ENCODE results near the gene ZCCHC9. TPM values are rescaled to one million over a fixed set of nuclear protein-coding genes. Genes with fewer than 3 reads are reported as not detected.

The ZCCHC9 gene
- polyA plus RNA-seq, 1 donor from 2014 or later: 31.8 TPM

DNA sequence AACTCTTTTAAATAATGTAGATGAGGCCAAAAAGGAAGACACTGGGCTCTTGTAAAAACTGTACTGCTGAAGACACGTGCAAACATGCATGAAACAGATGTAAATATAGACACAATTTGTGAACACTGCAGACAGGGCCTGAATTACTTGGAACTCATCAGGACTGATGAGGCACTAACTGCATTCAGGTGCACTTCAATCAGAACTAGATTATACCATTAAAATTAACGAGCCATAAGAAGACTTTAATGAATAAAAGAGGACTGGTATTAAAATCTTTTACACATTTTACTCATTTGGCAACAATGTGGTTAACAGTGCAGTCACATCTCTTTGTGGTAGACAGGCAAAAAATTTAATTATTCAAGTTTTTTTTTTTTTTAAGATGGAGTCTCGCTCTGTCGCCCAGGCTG lies 13.4 kb upstream of the ZCCHC9 start:
- no peaks in the 10 kb centered on the region for H4K20me1 ChIP-seq (ENCODE audit: insufficient read depth)
- H3K9me3 ChIP-seq (ENCODE audit: low read length): peaks cover 1% of the 10 kb centered on the region
- TF ChIP-seq POLR2AphosphoS5 (IDR thresholded peaks at IDR 0.05): no peak
- peaks cover 6% of the 10 kb centered on the region for H3K79me2 ChIP-seq (replicated peaks; ENCODE audit: insufficient read depth, low read length)
- H3K4me2 ChIP-seq (ENCODE audit: low read length): no peak overlapping the region
- H3K27ac ChIP-seq (ENCODE audit: low read length): no peak overlapping the region
- H3K27me3 ChIP-seq (ENCODE audit: insufficient read depth, low read depth, low read length): no peaks in the 10 kb centered on the region
- no peak overlapping the region for H3K9ac ChIP-seq (ENCODE audit: low read length)
- no peak overlapping the region for H3K4me3 ChIP-seq (ENCODE audit: low read length)
- no peaks in the 10 kb centered on the region for H3K9me2 ChIP-seq (ENCODE audit: insufficient read depth, low read length)
- no peaks in the 10 kb centered on the region for H3F3A ChIP-seq (ENCODE audit: insufficient read depth, low read length, poor library complexity, severe bottlenecking)
- no peaks in the 10 kb centered on the region for H3K36me3 ChIP-seq (ENCODE audit: insufficient read depth, low read length)
- no peak overlapping the region for H2AFZ ChIP-seq (ENCODE audit: low read depth, low read length)

DNA sequence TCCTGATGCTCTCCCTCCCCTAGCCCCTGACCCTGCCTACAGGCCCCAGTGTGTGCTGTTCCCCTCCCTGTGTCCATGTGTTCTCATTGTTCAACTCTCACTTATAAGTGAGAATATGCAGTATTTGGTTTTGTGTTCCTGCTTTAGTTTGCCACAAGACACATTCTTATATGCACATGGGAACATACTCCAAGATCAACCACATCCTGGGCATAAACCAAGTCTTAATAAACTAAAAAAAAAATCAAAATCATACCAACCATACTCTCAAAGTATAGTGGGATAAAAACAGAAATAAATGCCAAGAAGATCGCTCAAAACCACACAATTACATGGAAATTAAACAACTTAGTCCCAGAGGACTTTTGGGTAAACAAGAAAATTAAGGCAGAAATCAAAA lies 11.2 kb upstream of the ZCCHC9 start:
- Histone ChIP-seq H4K20me1 (ENCODE audit: insufficient read depth) (no peaks in the 10 kb centered on the region), H3F3A (ENCODE audit: insufficient read depth, low read length, poor library complexity, severe bottlenecking) (no peaks in the 10 kb centered on the region), H3K9ac (ENCODE audit: low read length) (no peak overlapping the region), H3K4me2 (ENCODE audit: low read length) (no peak overlapping the region), H3K4me3 (ENCODE audit: low read length) (no peak overlapping the region), H3K36me3 (ENCODE audit: insufficient read depth, low read length) (no peaks in the 10 kb centered on the region), H3K9me2 (ENCODE audit: insufficient read depth, low read length) (no peaks in the 10 kb centered on the region), H3K79me2 (replicated peaks; ENCODE audit: insufficient read depth, low read length) (peaks cover 6% of the 10 kb centered on the region), H2AFZ (ENCODE audit: low read depth, low read length) (no peak overlapping the region), H3K9me3 (ENCODE audit: low read length) (peaks cover 6% of the 10 kb centered on the region), H3K27me3 (ENCODE audit: insufficient read depth, low read depth, low read length) (no peaks in the 10 kb centered on the region), H3K27ac (ENCODE audit: low read length) (no peak overlapping the region)
- TF ChIP-seq EZH2 (IDR thresholded peaks at IDR 0.05; ENCODE audit: borderline replicate concordance, insufficient read depth, low read length, poor library complexity, severe bottlenecking) (no peak), EP300 (conservative IDR thresholded peaks at IDR 0.05; ENCODE audit: poor library complexity, severe bottlenecking) (no peak), RAD21 (conservative IDR thresholded peaks at IDR 0.05) (no peak), MXI1 (conservative IDR thresholded peaks at IDR 0.05; ENCODE audit: poor library complexity, severe bottlenecking) (no peak), SMC3 (conservative IDR thresholded peaks at IDR 0.05; ENCODE audit: poor library complexity) (no peak), POLR2AphosphoS5 (IDR thresholded peaks at IDR 0.05) (no peak), TAF1 (IDR thresholded peaks at IDR 0.05; ENCODE audit: low read depth) (no peak)
- TF ChIP-seq, protein P1, sequence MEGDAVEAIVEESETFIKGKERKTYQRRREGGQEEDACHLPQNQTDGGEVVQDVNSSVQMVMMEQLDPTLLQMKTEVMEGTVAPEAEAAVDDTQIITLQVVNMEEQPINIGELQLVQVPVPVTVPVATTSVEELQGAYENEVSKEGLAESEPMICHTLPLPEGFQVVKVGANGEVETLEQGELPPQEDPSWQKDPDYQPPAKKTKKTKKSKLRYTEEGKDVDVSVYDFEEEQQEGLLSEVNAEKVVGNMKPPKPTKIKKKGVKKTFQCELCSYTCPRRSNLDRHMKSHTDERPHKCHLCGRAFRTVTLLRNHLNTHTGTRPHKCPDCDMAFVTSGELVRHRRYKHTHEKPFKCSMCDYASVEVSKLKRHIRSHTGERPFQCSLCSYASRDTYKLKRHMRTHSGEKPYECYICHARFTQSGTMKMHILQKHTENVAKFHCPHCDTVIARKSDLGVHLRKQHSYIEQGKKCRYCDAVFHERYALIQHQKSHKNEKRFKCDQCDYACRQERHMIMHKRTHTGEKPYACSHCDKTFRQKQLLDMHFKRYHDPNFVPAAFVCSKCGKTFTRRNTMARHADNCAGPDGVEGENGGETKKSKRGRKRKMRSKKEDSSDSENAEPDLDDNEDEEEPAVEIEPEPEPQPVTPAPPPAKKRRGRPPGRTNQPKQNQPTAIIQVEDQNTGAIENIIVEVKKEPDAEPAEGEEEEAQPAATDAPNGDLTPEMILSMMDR (IDR thresholded peaks at IDR 0.05; ENCODE audit: poor library complexity, severe bottlenecking): no peak
- TF ChIP-seq, protein P2, sequence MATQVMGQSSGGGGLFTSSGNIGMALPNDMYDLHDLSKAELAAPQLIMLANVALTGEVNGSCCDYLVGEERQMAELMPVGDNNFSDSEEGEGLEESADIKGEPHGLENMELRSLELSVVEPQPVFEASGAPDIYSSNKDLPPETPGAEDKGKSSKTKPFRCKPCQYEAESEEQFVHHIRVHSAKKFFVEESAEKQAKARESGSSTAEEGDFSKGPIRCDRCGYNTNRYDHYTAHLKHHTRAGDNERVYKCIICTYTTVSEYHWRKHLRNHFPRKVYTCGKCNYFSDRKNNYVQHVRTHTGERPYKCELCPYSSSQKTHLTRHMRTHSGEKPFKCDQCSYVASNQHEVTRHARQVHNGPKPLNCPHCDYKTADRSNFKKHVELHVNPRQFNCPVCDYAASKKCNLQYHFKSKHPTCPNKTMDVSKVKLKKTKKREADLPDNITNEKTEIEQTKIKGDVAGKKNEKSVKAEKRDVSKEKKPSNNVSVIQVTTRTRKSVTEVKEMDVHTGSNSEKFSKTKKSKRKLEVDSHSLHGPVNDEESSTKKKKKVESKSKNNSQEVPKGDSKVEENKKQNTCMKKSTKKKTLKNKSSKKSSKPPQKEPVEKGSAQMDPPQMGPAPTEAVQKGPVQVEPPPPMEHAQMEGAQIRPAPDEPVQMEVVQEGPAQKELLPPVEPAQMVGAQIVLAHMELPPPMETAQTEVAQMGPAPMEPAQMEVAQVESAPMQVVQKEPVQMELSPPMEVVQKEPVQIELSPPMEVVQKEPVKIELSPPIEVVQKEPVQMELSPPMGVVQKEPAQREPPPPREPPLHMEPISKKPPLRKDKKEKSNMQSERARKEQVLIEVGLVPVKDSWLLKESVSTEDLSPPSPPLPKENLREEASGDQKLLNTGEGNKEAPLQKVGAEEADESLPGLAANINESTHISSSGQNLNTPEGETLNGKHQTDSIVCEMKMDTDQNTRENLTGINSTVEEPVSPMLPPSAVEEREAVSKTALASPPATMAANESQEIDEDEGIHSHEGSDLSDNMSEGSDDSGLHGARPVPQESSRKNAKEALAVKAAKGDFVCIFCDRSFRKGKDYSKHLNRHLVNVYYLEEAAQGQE (IDR thresholded peaks at IDR 0.05; ENCODE audit: borderline replicate concordance): no peak

DNA sequence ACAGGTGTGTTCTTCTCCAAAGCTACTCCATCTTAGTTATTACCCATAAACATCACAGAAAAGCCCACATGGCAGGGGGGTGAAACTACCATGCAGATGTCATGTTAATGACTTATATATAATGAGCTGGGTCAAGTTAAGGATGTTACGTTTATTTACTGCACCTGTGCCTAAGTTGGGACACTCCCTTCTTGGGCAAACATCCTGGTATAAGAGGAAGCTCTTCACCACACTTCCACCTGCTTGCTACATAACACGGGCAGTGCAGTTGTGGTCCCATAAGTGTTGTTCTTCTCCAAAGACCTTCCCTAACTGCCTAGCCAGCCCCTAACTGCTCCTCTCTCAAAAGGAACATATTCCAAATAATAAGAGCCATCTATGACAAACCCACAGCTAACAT lies 9.3 kb upstream of the ZCCHC9 start:
- no peaks in the 10 kb centered on the region for H3K36me3 ChIP-seq (ENCODE audit: insufficient read depth, low read length)
- H3K9ac ChIP-seq (ENCODE audit: low read length): no peak overlapping the region
- no peak overlapping the region for H3K4me3 ChIP-seq (ENCODE audit: low read length)
- H3K9me2 ChIP-seq (ENCODE audit: insufficient read depth, low read length): no peaks in the 10 kb centered on the region
- no peaks in the 10 kb centered on the region for H4K20me1 ChIP-seq (ENCODE audit: insufficient read depth)
- no peak overlapping the region for H3K27ac ChIP-seq (ENCODE audit: low read length)
- H3K79me2 ChIP-seq (replicated peaks; ENCODE audit: insufficient read depth, low read length): peaks cover 6% of the 10 kb centered on the region
- no peaks in the 10 kb centered on the region for H3F3A ChIP-seq (ENCODE audit: insufficient read depth, low read length, poor library complexity, severe bottlenecking)
- no peak overlapping the region for H2AFZ ChIP-seq (ENCODE audit: low read depth, low read length)
- peaks cover 6% of the 10 kb centered on the region for H3K9me3 ChIP-seq (ENCODE audit: low read length)
- no peaks in the 10 kb centered on the region for H3K27me3 ChIP-seq (ENCODE audit: insufficient read depth, low read depth, low read length)
- no peak overlapping the region for H3K4me2 ChIP-seq (ENCODE audit: low read length)
- TF ChIP-seq RAD21 (conservative IDR thresholded peaks at IDR 0.05) (no peak), EP300 (conservative IDR thresholded peaks at IDR 0.05; ENCODE audit: poor library complexity, severe bottlenecking) (no peak), SMC3 (conservative IDR thresholded peaks at IDR 0.05; ENCODE audit: poor library complexity) (no peak), MXI1 (conservative IDR thresholded peaks at IDR 0.05; ENCODE audit: poor library complexity, severe bottlenecking) (no peak), EZH2 (IDR thresholded peaks at IDR 0.05; ENCODE audit: borderline replicate concordance, insufficient read depth, low read length, poor library complexity, severe bottlenecking) (no peak), POLR2AphosphoS5 (IDR thresholded peaks at IDR 0.05) (no peak), TAF1 (IDR thresholded peaks at IDR 0.05; ENCODE audit: low read depth) (no peak)
- TF ChIP-seq, protein P2 (IDR thresholded peaks at IDR 0.05; ENCODE audit: borderline replicate concordance): no peak
- TF ChIP-seq, protein P1 (IDR thresholded peaks at IDR 0.05; ENCODE audit: poor library complexity, severe bottlenecking): no peak

All from neural cell (in vitro differentiated cells).